ENCODE data around the gene PSME1.

Gene PSME1

GRCh38 chr14:24177891-24178290, 41.9 kb downstream of the PSME1 start:
- DNase-seq, result no peak

- no peak for DNase-seq
Measured at GRCh38 chr14:24178399-24179178, 42.6 kb downstream of the PSME1 start.

- no peak for DNase-seq
Measured at GRCh38 chr14:24179294-24179960, 43.4 kb downstream of the PSME1 start.

DNA sequence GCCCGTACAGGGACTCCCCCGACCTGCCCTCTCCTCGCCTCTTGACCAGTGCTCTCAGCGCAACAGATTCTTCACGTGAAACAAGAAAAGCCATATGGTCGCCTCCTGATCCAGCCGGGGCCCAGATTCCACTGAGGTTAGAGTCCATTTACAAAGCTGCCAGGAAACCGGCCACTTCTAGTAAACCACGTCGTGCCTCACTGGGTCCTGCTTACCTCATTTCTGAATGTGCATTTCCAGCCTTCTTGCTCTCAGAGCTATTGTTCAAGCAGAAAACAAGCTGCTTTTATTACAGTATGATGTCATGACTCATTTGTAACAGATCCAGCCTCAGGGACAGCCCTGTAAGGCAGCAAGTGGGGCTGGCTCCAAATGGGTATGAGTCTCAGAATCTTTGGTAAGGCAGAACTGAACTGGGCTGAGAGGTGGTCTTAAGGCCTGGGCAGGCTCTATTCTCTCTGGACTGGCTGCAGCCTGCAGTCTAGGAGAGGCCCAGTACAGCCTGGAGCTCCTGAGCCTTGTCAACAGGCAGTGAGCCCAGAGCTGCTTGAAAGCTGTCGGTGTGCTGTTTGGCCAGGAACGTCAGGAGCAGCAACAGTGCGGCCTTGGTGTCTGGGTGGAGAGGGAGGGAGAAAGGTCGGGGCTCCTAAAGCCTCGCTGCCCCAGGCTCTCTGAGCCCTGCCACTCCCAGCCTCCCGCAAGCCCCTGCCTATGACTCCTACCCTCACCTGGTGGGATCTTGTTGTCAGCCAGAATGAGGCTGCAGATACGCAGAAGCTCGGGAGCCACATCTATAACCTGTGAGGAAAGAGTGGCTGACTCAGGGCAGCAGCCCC, 44.2 kb downstream of the PSME1 start:
- DNase-seq, result no peak

- no peak for DNase-seq
Measured at GRCh38 chr14:24181371-24182077, 45.5 kb downstream of the PSME1 start.

GRCh38 chr14:24182110-24182882, 46.3 kb downstream of the PSME1 start:
- DNase-seq, result no peak

DNA sequence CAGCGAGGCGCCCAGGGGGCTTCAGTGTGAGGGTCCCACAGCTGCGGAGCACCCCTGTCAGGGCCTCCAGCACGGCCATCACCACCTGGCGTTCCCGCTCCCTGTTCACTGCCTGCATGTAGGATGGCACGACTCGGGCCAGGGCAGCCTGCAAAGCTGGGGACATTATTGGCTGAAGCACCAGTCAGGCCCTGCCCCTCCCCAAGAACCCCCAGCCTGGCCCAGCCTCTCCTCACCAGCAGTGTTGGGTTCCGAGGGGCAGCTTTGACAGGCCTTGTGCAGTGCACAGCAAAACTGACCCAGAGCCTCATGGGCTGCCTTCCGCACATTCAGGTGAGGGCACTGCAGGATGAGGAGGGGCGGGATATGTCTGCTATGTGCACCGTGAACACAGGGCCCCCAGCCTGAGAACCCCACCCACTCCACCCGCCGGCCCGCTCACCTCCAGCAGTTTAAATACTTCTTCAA, 47.1 kb downstream of the PSME1 start:
- no peak for DNase-seq

- DNase-seq, result no peak
Measured at GRCh38 chr14:24184104-24184970, 48.3 kb downstream of the PSME1 start.

- DNase-seq, result no peak
Measured at GRCh38 chr14:24185026-24185425, 49.0 kb downstream of the PSME1 start.

GRCh38 chr14:24185741-24186140, 49.7 kb downstream of the PSME1 start:
- no peak for DNase-seq

DNA sequence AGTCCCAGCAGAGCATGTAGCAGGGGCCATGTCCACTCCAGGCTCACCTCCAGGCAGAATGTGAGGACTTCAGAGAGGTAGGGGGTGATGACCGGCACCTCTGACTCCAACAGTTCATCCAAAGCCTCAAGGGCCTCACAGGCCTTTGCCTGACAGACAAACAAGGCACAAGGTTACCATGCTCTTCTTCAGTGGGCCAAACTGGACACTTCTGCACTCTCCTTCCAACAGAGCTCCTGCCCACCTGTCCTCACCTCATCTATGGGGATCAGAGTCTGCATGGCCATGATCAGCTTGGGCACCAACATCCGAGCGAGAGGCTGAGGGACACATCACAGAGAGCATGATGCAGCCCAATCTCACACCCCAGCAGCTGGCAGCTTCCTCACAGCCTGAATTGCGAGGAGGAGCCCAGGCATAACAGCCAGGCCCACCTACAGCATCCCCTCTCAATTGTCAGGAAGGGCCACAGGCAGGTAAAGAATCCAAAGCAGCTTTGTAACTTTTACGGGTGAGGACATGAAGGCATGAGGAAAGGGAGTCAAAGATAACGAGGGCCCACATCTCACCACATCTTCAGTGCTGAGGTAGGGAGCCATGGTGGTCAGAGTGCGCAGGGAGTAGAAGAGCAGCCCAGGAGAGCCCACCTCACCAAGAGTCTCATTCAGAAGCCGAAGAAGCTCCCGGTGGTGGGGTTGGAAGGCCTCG, 51.0 kb downstream of the PSME1 start:
- DNase-seq, result no peak

GRCh38 chr14:24187539-24187915, 51.5 kb downstream of the PSME1 start:
- DNase-seq, result no peak
